Naive thymus-derived CD4-positive, alpha-beta T cell (primary cell): ENCODE results near the gene ATP9B. TPM values are rescaled to one million over a fixed set of nuclear protein-coding genes. Genes with fewer than 3 reads are reported as not detected.

Source experiments
- ATAC-seq: fragments of 150-1000 bp; cut with Tn5 transposase; 2 replicates; pipeline ENCODE4 v1.10.0; 2021; ENCODE audit warnings: mild to moderate bottlenecking, moderate library complexity
- CTCF ChIA-PET: fragments of 350-600 bp; sonication (Branson Sonifier 250); formaldehyde crosslinking; loops from one replicate; lab custom pipeline; 2021; ENCODE audit warnings: antibody characterized with exemption; lab: Charles Lee
- POLR2A ChIA-PET: fragments of 350-600 bp; sonication (Branson Sonifier 250); formaldehyde crosslinking; loops from one replicate; lab custom pipeline; 2021; ENCODE audit warnings: antibody characterized with exemption, inconsistent platforms; lab: Charles Lee
- DNase-seq, 9 donors: peaks; one replicate each; pipeline versions ENCODE4 v3.0.0 to v3.0.0-alpha.2; 2020 to 2022; ENCODE audit warnings: mixed read lengths in 1 of 9
- H3K27ac ChIP-seq: one replicate; pipeline ENCODE4 v1.7.0; 2013; ENCODE audit warnings: mild to moderate bottlenecking, low read depth, low read length, moderate library complexity
- H3K27me3 ChIP-seq, 2 donors: one replicate each; pipeline ENCODE4 v1.7.0; 2013; ENCODE audit warnings: low read length in 2 of 2, mild to moderate bottlenecking in 2 of 2, moderate library complexity in 2 of 2; ENCODE audit not compliant: control insufficient read depth in 2 of 2, insufficient read depth in 2 of 2
- H3K36me3 ChIP-seq, 3 experiments: 1 replicate in 2 of 3; 2 replicates in 1 of 3; pipeline ENCODE4 v1.7.0; 2013; ENCODE audit warnings: low read length in 3 of 3, mild to moderate bottlenecking in 3 of 3, moderate library complexity in 1 of 3; ENCODE audit not compliant: insufficient read depth in 3 of 3, control insufficient read depth in 2 of 3
- H3K4me1 ChIP-seq, 2 donors: one replicate each; pipeline ENCODE4 v1.7.0; 2013; ENCODE audit warnings: low read length in 2 of 2, mild to moderate bottlenecking in 2 of 2, moderate library complexity in 1 of 2; ENCODE audit not compliant: control insufficient read depth in 2 of 2, insufficient read depth in 2 of 2
- H3K4me3 ChIP-seq: 2 replicates; pipeline ENCODE4 v1.7.0; 2013; ENCODE audit warnings: mild to moderate bottlenecking, low read length
- H3K9me3 ChIP-seq, 3 experiments: 1 replicate in 2 of 3; 2 replicates in 1 of 3; pipeline ENCODE4 v1.7.0; 2013; ENCODE audit warnings: low read length in 3 of 3; ENCODE audit not compliant: control insufficient read depth in 2 of 3
- H3K27ac Mint-ChIP-seq, 9 donors: one replicate each; pipeline ENCODE4 v1.8.0; 2020 to 2022; ENCODE audit warnings: mixed read lengths in 9 of 9, mild to moderate bottlenecking in 8 of 9, moderate library complexity in 5 of 9, inconsistent platforms in 2 of 9
- H3K27me3 Mint-ChIP-seq, 5 donors: one replicate each; pipeline ENCODE4 v1.8.0; 2021 to 2022; ENCODE audit warnings: mixed read lengths in 5 of 5, mild to moderate bottlenecking in 1 of 5
- H3K36me3 Mint-ChIP-seq, 5 donors: one replicate each; pipeline ENCODE4 v1.8.0; 2020 to 2022; ENCODE audit warnings: mixed read lengths in 5 of 5, mild to moderate bottlenecking in 3 of 5, inconsistent platforms in 1 of 5
- H3K4me1 Mint-ChIP-seq, 7 donors: one replicate each; pipeline ENCODE4 v1.8.0; 2020 to 2022; ENCODE audit warnings: mixed read lengths in 7 of 7, mild to moderate bottlenecking in 3 of 7, inconsistent platforms in 1 of 7
- H3K4me3 Mint-ChIP-seq, 10 donors: one replicate each; pipeline ENCODE4 v1.8.0; 2020 to 2022; ENCODE audit warnings: mild to moderate bottlenecking in 10 of 10, mixed read lengths in 10 of 10, moderate library complexity in 6 of 10, inconsistent platforms in 2 of 10
- H3K9me3 Mint-ChIP-seq, 11 donors: one replicate each; pipeline ENCODE4 v1.8.0; 2020 to 2022; ENCODE audit warnings: mixed read lengths in 11 of 11, mild to moderate bottlenecking in 4 of 11, inconsistent platforms in 1 of 11, moderate library complexity in 1 of 11
- intact Hi-C, 2 donors: fragments of 100-400 bp; cut with micrococcal nuclease; formaldehyde crosslinking; loops; one replicate each; pipeline ENCODE4 v1.15.1; 2023
- polyA plus RNA-seq, 2 donors: library from polyadenylated mRNA; unstranded; fragments of 300-500 nt; fragmentation: Illumina TruSeq; gene quantifications; one replicate each; pipeline ENCODE4 v1.2.3, GENCODE V29; 2021
- total RNA-seq, 6 experiments: library from RNA in 5 of 6; stranded (reverse) in 5 of 6; gene quantifications; 1 replicate in 5 of 6; 2 replicates in 1 of 6; pipeline ENCODE4 v1.2.3 and lab custom pipeline; 2021 to 2026

Gene ATP9B
- total and polyA plus RNA-seq, 7 experiments from 2014 or later, result 21.3 to 90.5 (median 79.4) TPM

GRCh38 chr18:79221136-79221535, 151.9 kb downstream of the ATP9B start:
- ATAC-seq (no peak), DNase-seq (no peak)
- Mint-ChIP-seq H3K27me3 (no peaks in the 10 kb centered on the region), H3K36me3 (peaks cover 3 to 36% (median 32%) of the 10 kb centered on the region in 5 donors), H3K27ac (no peak overlapping the region), H3K4me1 (peaks cover 0 to 19% (median 5%) of the 10 kb centered on the region in 7 donors), H3K4me3 (no peak overlapping the region), H3K9me3 (no peaks in the 10 kb centered on the region)
- Histone ChIP-seq H3K9me3 (no peaks in the 10 kb centered on the region), H3K4me1 (no peaks in the 10 kb centered on the region), H3K36me3 (peaks cover 0 to 14% (median 0%) of the 10 kb centered on the region in 3 experiments), H3K27me3 (no peaks in the 10 kb centered on the region), H3K4me3 (no peak overlapping the region), H3K27ac (no peak overlapping the region)
- intact Hi-C loops, result no loop called here
- CTCF ChIA-PET, result no interaction called here
- POLR2A ChIA-PET, result no interaction called here

- Histone ChIP-seq H3K27me3 (no peaks in the 10 kb centered on the region), H3K4me1 (no peaks in the 10 kb centered on the region), H3K9me3 (no peaks in the 10 kb centered on the region), H3K27ac (no peak overlapping the region), H3K36me3 (peaks cover 0 to 9% (median 0%) of the 10 kb centered on the region in 3 experiments), H3K4me3 (no peak overlapping the region)
- Mint-ChIP-seq H3K4me3 (no peak overlapping the region), H3K4me1 (peaks cover 0 to 30% (median 8%) of the 10 kb centered on the region in 7 donors), H3K36me3 (peaks cover 3 to 39% (median 29%) of the 10 kb centered on the region in 5 donors), H3K27ac (no peak overlapping the region), H3K27me3 (no peaks in the 10 kb centered on the region), H3K9me3 (no peaks in the 10 kb centered on the region)
- intact Hi-C loops, result no loop called here
- DNase-seq (no peak), ATAC-seq (no peak)
- CTCF ChIA-PET, result no interaction called here
- POLR2A ChIA-PET, result no interaction called here
Measured at GRCh38 chr18:79222790-79223189, 153.6 kb downstream of the ATP9B start.

GRCh38 chr18:79223431-79223830, 154.2 kb downstream of the ATP9B start:
- H3K4me3 ChIP-seq, result no peak overlapping the region
- Mint-ChIP-seq H3K27ac (no peak overlapping the region), H3K27me3 (no peaks in the 10 kb centered on the region), H3K36me3 (peaks cover 3 to 40% (median 32%) of the 10 kb centered on the region in 5 donors), H3K4me3 (no peak overlapping the region), H3K4me1 (peaks cover 0 to 27% (median 10%) of the 10 kb centered on the region in 7 donors), H3K9me3 (no peaks in the 10 kb centered on the region)
- H3K9me3 ChIP-seq, result no peaks in the 10 kb centered on the region
- H3K27me3 ChIP-seq, result no peaks in the 10 kb centered on the region
- POLR2A ChIA-PET, result no interaction called here
- ATAC-seq, result no peak
- no peaks in the 10 kb centered on the region for H3K4me1 ChIP-seq
- no peak for DNase-seq
- intact Hi-C loops, result no loop called here
- CTCF ChIA-PET, result no interaction called here
- peaks cover 0 to 2% (median 0%) of the 10 kb centered on the region in 3 experiments for H3K36me3 ChIP-seq
- H3K27ac ChIP-seq, result no peak overlapping the region

GRCh38 chr18:79224381-79224780, 155.2 kb downstream of the ATP9B start:
- H3K36me3 Mint-ChIP-seq, result peaks cover 3 to 39% (median 27%) of the 10 kb centered on the region in 5 donors
- Histone ChIP-seq H3K4me1 (no peaks in the 10 kb centered on the region), H3K36me3 (no peaks in the 10 kb centered on the region), H3K27me3 (no peaks in the 10 kb centered on the region), H3K27ac (no peak overlapping the region), H3K4me3 (no peak overlapping the region), H3K9me3 (no peaks in the 10 kb centered on the region)
- no peak overlapping the region for H3K4me3 Mint-ChIP-seq
- no peak for DNase-seq
- intact Hi-C loops, result no loop called here
- no peak overlapping the region for H3K27ac Mint-ChIP-seq
- CTCF ChIA-PET, result no interaction called here
- POLR2A ChIA-PET, result no interaction called here
- peaks cover 0 to 21% (median 5%) of the 10 kb centered on the region in 7 donors for H3K4me1 Mint-ChIP-seq
- no peaks in the 10 kb centered on the region for H3K9me3 Mint-ChIP-seq
- ATAC-seq, result no peak
- H3K27me3 Mint-ChIP-seq, result no peaks in the 10 kb centered on the region

GRCh38 chr18:79227621-79228020, 158.4 kb downstream of the ATP9B start:
- Histone ChIP-seq H3K9me3 (no peaks in the 10 kb centered on the region), H3K4me1 (no peaks in the 10 kb centered on the region), H3K27me3 (no peaks in the 10 kb centered on the region), H3K4me3 (no peak overlapping the region), H3K27ac (no peak overlapping the region), H3K36me3 (no peaks in the 10 kb centered on the region)
- Mint-ChIP-seq H3K27ac (peak overlapping the region in 1 of 9 donors; percentile 54), H3K9me3 (peaks cover 0 to 3% (median 0%) of the 10 kb centered on the region in 11 donors), H3K4me1 (peaks cover 0 to 27% (median 8%) of the 10 kb centered on the region in 7 donors), H3K27me3 (no peaks in the 10 kb centered on the region), H3K4me3 (no peak overlapping the region), H3K36me3 (peaks cover 4 to 37% (median 27%) of the 10 kb centered on the region in 5 donors)
- POLR2A ChIA-PET, result no interaction called here
- intact Hi-C loops, result no loop called here
- DNase-seq (no peak), ATAC-seq (no peak)
- CTCF ChIA-PET, result no interaction called here

- H3K27me3 ChIP-seq, result no peaks in the 10 kb centered on the region
- POLR2A ChIA-PET, result no interaction called here
- peaks cover 0 to 3% (median 0%) of the 10 kb centered on the region in 11 donors for H3K9me3 Mint-ChIP-seq
- DNase-seq (no peak), ATAC-seq (no peak)
- intact Hi-C loops, result no loop called here
- H3K36me3 ChIP-seq, result no peaks in the 10 kb centered on the region
- H3K27ac ChIP-seq, result no peak overlapping the region
- H3K4me1 ChIP-seq, result no peaks in the 10 kb centered on the region
- H3K36me3 Mint-ChIP-seq, result peaks cover 4 to 39% (median 30%) of the 10 kb centered on the region in 5 donors
- CTCF ChIA-PET, result no interaction called here
- H3K27ac Mint-ChIP-seq, result no peak overlapping the region
- no peaks in the 10 kb centered on the region for H3K9me3 ChIP-seq
- no peak overlapping the region for H3K4me3 Mint-ChIP-seq
- H3K27me3 Mint-ChIP-seq, result no peaks in the 10 kb centered on the region
- H3K4me3 ChIP-seq, result no peak overlapping the region
- peaks cover 0 to 24% (median 11%) of the 10 kb centered on the region in 7 donors for H3K4me1 Mint-ChIP-seq
Measured at GRCh38 chr18:79229431-79229830, 160.2 kb downstream of the ATP9B start.

GRCh38 chr18:79234438-79234837, 165.2 kb downstream of the ATP9B start:
- no peak for ATAC-seq
- no peak for DNase-seq
- Histone ChIP-seq H3K9me3 (no peaks in the 10 kb centered on the region), H3K27me3 (no peaks in the 10 kb centered on the region), H3K4me3 (no peak overlapping the region), H3K27ac (no peak overlapping the region), H3K36me3 (peaks cover 0 to 12% (median 0%) of the 10 kb centered on the region in 3 experiments), H3K4me1 (no peaks in the 10 kb centered on the region)
- Mint-ChIP-seq H3K4me1 (peaks cover 0 to 22% (median 7%) of the 10 kb centered on the region in 7 donors), H3K9me3 (peaks cover 0 to 3% (median 0%) of the 10 kb centered on the region in 11 donors), H3K4me3 (no peak overlapping the region), H3K27ac (no peak overlapping the region), H3K36me3 (peaks cover 2 to 22% (median 7%) of the 10 kb centered on the region in 5 donors), H3K27me3 (no peaks in the 10 kb centered on the region)
- ChIA-PET CTCF (interaction anchor here (1.4 kb wide), 1 partner anchor 9 kb away, joined by 3 read pairs; no protein-coding TSS in a partner anchor), POLR2A (no interaction called here)
- intact Hi-C loops, result no loop called here
